NCI-H82 (cell line): ENCODE results near the gene RAB5IF.
"Not testable (repeated sequence)": the region's sequence is repeated elsewhere in the genome, so short reads cannot be mapped to it uniquely, and the experiment has no call there.

Experiments used
- DNase-seq: peaks from one replicate; lab custom pipeline; 2025; lab: John Stamatoyannopoulos, UW

The RAB5IF gene

DNA sequence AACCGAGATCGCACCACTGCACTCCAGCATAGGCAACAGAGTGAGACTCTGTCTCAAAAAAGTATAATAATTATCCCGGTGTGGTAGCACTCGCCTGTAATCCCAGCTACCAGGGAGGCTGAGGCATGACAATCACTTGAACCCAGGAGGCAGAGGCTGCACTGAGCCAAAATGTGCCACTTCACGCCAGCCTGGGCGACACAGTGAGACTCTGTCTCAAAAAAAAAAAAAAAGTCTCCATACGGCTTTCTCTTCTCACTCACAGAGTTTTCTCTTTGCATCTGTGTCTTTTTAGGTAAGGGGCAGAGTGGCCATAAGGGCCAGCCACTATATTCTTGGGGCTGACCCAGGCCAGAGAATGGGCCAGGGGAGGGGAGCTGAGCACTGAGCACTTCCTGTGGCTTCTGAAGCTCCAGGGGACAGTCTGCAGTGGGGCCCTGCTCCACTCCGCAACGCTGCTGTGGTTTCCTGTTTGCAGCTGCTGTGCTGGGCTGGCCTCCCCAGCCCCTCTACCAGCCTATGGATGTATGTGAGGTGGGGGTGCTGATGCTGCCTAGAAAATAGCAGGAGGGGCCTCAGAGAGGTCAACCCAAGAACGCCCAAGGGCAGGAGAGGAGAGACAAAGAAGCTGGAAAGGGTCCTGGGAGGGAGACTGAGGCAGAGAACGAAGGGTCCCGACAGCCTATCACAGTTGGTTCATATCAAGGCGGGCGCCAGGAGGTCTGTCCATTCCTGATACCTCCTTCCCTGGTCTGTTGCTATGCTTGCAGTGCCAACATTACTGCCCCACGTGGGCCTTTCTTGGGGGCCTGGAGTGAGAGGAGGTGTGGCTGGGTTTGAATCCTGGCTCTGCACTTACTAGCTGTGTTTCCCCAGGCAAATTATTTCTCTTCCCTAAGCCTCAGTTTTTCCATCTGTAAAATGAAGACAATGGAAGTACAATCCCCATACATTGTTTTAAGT lies 24.4 kb downstream of the RAB5IF start:
- DNase-seq: no peak

DNA sequence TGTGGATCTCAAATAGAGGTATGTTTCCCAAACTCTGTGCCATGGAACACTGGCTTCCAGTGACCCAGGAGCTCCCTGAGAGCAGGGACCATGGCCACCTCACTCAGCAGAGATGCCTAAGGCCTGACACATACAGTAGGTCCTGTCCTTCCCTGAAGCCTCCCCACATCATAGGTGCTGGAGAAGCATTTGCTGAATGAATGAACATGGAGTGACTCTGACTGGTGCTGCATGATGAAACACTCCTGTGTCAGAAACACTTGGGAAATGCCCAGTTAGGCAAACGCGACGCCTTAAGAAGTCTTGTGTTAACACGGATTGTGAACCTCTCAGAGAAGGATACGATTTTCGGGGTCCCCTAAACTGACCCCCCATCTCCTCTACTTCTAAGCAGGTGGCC lies 26.1 kb downstream of the RAB5IF start:
- DNase-seq: no peak

DNA sequence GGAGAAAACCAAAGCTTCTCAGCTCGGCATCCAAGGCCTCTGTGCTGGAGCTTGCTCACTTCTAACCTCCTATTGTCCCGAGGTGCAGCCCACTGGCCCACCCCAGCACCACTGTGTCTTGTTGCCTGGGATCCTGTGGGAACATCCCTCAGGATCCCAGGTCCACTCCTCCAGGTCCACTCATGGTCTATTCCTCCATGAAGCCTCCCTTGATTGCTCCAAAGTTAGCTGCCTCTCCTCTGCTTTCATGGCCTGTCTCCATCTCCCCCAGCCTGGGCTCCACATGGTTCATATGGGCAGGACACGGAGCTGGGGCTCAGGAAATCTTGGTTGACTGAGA lies 26.5 kb downstream of the RAB5IF start:
- no peak for DNase-seq

DNA sequence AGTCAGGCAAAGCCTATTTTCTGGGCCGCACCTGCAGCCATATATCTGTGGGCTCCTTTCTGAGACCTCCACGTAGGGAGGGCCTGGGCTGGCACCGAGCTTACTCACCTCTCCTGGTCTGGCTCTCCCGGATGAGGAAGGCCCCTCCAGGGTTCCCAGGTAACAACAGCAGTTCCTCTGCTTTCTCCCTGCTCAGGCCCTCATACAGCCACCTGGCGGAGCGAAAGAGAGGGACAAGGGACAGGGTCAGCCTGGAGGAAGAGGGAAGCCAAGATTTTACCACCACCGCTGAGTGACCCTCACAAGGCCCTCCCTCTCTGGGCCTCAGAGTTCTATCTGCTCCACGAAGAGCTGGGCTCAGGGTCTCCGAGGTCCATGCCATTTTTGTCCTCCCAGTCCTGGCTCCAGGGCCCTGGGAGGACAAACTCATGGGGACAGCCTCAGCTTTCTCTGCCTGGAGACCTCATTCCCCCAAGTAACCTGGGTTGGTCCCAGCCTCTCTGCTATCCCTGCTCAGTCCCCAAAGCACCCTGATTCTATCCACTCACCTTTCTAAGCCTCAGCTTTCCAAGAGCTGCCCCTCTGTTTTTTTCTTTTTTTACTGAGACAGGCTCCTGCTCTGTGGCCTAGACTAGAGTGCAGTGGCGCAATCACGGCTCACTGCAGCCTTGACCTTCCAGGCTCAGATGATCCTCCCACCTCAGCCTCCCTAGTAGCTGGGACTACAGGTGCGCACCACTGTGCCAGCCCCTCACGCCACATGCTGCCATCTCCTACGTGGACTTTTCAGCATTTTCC lies 27.1 kb downstream of the RAB5IF start:
- DNase-seq: no peak

DNA sequence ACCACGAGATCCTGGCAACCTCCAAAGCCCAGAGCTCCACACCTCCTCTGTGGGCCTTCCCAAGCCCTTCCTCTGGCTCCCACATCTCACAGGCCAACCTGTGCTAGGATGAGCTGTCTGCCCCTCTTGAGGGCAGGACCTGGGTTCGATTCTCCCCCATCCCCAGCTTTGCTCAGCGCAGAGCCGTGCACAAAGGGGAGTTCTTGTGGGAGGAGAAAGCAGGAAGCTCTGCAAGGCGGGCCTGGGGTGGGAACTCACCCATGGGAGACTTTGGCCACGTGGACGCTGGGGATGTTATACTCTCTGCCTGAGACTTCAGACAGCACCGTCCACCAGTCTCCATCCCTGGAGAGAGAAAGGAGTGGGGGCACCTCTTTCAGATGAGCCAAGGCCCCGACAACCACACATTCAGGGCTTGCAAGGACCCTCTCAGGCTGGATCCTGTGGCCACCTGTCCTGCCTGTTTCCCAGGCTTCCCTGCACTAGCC lies 27.8 kb downstream of the RAB5IF start:
- no peak for DNase-seq

DNA sequence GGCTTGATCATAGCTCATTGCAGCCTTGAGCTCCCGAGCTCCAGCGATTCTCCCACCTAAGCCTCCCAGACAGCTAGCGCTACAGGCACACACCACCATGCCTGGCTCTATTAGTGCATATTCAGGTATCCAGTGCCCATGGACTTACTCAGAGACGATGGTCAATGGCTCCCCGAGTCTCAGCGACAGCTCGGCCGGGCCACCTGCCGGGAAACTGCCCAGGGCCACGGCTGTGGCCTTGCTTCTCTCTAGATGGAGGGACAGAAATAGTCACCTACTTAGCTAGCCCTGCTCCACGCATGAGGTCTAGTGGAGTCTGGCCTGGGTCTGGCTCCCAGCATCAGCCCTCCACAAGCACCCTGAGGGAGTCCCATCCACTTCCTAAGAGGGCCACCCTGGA lies 28.8 kb downstream of the RAB5IF start:
- DNase-seq: no peak

DNA sequence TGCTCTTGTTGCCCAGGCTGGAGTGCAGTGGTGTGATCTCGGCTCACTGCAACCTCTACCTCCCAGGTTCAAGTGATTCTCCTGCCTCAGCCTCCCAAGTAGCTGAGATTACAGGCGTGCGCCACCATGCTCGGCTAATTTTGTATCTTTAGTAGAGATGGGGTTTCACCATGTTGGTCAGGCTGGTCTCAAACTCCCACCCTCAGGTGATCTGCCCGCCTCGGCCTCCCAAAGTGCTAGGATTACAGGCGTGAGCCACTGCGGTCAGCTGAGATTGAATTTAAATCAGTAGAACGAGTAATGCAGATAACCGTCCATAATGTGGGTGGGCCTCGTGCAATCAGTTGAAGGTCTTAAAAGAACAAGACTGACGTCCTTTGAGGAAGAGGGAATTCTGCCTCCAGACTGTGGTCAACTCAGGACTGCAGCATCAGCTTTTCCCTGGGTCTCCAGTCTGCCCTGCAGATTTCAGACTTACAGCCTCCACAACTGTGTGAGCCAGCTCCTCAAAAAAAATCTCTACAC lies 33.4 kb downstream of the RAB5IF start:
- not testable (repeated sequence) for DNase-seq

DNA sequence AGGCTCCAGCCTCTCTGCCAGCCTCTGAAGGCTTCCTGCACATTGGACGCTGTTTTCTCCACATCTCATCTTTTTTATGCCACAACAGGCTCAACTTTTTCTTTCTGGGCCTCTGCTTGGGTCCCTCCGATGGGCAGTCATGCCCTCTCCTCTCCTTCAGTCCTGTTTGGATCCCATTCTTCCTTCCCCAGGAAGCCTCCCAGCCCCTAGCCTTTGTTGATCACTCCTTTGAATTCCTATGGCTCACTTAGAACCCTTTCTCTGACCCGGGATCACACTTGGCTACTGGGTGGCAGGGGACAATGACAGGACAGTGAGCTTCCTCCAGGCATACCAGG lies 35.9 kb downstream of the RAB5IF start:
- DNase-seq: no peak

DNA sequence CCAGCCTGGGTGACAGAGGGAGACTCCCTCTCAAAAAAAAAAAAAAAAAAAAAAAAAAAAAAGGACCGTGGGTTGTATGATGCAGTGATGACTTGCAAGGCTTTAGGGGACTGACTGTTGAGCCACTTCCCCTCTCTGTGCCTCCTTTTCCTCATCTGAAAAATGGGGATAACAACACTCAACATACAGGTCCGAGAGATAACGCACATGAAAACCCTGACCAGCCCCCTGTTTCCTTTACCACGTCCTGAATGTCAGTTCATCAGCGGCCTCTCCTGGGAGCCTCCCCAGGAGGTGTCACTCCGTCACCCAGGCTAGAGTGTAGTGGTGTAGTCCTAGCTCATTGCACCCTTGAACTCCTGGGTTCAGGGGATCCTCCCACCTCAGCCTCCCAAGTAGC lies 36.6 kb downstream of the RAB5IF start:
- no peak for DNase-seq

DNA sequence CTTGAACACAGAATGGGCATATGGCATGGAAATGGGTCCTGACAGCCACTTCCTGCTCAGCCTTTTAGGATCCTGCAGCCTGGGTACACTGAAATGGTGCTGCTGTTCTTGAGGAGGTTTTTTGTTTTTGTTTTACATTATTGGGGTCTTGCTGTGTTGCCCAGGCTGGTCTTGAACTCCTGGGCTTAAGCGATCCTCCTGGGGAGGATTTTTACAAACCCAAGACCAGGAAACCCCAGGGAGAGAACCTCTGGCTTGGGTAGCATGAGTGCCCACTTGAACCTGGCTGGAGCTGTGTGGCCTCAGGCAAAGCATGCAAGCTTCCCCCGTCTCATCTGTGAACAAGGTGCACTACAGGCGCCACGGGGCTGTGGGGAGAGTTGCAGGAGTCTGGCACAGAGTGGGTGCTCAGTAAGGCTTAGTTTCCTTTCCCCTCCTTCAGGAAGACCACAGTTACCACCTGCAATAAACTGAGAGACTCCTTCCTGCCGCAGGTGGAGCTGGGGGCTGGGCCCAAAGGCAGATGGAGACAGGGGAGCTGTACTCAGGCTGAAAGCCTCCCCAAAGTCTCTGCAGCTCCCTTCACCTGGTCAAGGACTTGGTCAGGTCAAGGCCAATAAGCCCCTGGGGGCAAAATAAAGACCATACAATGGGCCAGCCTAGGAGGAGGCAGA lies 38.6 kb downstream of the RAB5IF start:
- no peak for DNase-seq

DNA sequence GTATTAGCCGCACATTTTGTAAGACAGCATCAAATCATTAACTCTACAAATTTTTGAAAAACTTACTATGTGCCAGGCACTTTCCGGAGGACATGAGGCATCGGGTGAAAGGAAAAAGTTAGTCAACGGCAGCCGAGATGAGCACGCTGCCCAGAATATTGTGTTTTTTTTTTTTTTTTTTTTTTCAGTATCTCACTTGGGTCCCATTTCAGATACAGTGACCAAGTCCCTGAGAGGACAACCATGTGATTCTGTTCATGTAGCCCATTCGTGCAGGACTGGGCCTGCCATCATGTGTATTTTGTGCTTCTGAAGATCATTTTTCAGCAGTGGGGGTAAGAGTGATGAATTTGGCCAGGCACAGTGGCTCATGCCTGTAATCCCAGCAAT lies 39.1 kb downstream of the RAB5IF start:
- no peak for DNase-seq

DNA sequence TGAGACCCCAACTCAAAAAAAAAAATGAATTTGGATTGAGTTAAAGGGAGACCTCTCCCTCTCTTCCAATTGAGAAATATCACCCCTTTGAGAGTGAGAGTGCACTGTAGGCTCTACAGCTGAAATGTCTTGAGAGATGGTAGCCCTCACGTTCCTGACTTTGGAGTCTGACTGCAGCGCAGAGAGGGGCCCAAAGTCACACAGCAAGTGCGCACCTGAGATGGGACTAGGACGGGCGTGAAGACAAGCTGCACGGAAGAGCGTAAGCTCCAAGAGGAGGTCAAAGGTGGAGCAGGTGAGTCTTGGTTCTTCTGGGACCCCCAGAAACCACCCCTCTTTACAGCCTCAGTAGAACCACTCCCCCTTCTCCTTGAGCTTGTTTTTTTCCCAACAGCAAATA lies 39.8 kb downstream of the RAB5IF start:
- no peak for DNase-seq

DNA sequence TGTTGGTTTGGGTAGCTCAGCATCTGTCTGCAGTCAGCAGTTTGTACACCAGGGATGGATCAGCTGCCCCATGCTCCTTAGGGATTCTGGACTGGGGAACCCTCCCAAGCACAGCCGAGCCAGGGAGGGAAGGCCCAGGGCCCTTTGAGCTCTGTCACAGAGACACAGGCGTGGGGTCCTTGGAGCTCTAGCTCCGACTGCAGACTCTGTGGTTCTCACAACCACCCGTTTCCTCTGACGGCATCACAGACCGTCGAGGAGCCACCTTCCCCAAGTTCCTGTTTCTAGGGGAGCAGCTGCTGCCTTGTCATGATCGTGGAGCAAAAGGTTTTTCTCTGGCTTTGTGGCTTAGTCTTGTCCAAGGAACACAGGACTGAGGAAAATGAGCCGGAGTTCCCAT lies 40.4 kb downstream of the RAB5IF start, which contains the start of gene SLA2:
SLA2 (minus strand) TSS at position 199 of the 400 bp plus-strand sequence. CDS start 4,861 bp downstream, outside the sequence.
- no peak for DNase-seq

DNA sequence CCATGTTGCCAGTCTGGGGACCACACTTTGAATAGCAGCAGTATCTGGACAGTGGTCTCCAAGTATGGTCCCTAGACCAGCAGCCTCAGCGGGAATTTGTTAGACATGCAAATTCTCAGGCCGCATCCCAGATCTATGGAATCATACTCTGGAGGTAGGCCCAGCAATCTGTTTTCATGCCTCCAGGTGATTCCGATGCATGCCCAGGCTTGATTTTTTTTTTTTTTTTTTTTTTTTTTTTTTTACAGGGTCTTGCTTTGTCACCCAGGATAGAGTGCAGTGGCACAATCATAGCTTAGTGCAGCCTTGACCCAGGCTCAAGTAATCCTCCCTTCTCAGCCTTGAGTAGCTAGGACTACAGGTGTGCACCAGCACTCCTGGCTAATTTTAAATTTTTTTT lies 41.1 kb downstream of the RAB5IF start:
- DNase-seq: no peak

DNA sequence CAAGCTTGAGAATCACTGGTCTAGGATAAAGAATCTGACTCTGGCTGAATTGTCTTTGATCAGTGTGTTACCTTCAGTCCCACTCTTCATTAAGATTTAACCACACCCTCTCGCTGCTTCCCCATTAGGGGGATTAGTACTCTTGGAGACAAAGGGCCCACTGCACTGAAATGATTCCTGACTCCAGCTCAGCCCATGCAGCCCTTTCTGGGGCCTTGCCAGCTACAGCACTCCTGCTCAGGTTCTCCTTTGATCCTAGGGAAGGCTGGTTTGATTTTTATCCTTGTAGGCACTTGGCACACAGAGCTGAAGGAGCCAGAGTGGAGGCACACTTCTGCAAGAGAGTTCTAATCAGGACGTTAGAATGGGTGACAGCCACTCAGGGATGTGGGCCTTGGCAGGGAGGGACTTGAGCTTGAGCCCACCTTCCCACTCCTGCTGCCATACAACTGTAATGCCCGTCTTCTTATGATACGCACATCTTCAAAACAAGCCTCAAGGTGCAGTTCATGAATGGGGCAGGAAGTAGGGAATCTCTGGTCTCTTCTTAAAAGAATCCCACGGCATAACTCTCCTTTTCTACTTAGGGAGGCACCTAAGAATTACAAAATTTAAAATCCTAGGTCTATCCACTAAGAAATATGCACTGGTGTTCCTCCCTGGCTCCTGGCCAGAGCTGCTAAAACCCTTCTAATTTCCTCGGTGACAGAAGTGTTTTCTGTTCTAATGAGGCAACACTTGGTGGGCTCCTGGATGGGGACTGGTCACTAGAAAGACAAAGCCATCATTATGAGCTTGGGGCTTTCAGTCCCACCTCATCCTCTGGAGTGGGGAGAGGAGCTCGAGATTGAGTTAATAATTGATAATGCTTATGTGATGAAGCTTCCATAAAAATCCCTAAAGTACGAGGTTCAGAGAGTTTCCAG lies 41.9 kb downstream of the RAB5IF start:
- DNase-seq: peak; percentile 81

DNA sequence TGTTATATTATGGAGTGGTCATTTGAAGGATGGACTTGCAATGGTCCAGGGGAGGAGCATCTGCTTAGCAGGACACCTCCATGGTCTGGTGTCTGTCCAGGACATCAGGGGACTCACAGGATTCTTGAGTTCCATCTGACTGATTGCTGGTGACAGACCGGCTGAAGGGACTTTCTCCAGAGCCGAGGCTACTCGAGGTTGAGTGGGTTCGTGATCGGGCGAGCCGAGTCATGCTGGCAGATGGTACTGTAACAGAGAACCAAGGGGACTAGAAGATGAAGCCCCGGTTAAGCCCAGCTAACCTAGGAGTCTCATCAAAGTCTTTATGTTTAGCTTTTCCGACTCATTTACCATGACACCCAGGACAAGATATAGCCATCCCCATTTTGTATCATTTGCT lies 47.9 kb downstream of the RAB5IF start:
- DNase-seq: no peak

DNA sequence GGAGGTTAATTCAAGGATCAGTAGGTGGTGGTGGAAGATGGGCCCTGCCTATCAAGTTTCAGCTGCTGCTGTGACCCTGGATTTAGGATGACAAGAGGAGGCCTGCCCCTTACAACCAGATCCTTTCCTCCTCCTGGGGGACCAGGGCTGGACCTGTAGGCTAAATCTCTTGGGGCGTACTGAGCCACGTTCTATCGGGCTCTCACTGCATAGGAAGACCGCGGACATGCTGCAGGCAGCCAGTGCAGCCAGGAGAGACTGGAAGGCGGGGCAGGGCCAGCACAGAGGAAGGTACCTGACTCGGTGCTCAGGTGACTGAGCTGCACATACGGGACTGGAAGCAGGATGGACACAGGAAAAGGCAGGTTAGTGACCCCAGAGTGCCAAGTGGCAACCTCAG lies 48.9 kb downstream of the RAB5IF start:
- DNase-seq: no peak

DNA sequence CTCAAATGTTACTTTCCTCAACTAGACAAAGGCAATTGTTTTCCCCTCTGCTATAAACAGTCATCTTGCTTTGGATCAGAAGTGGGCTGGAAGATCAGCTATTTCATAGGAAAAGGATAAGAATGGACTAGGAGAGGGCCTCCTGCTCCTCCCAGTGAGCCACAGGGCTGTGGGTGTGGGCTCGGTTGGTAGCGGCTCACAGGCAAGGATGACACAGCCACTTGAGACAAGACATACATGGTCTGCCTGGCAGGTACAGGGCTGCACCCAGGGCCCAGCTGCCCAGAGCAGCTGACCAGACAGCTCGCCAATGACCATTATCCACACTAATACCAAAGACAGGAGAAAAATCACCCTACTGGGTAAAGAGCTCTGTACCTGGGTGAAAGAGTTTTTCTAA lies 49.4 kb downstream of the RAB5IF start:
- DNase-seq: no peak

DNA sequence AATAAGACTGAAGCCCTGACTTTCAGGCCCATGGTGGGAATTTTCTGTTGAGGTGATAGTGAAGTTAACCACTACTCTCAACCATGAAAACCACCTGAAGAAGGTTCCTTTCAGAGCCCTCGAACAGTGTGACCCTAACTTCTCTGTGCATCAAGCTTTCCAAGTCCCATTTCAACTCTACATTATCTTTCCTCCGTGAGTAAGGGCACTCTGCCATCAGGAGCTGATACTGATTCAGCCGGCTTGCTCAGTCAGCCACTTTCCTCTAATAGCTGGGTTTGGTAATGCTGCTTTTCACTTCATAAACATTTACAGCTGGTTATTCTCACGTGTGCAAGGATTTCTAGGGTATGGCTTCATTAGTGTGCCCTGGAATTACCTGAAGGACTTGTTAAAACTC lies 51.2 kb downstream of the RAB5IF start:
- no peak for DNase-seq

DNA sequence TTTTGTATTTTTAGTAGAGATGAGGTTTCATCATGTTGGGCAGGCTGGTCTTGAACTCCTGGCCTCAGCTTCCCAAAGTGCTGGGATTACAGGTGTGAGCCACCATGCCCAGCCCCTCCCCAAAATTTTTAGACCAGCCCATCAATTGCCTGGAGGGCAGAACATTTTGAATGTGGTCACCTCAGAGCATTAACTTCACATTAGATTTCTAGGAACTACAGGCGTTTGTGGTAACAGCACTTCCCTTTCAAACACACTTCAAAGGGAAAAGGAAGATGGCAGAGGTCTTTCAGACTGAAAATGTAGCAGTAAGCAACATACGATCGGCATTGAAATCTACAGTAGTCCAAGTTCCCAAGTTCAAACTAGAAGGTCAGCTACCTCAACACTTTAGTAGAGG lies 52.7 kb downstream of the RAB5IF start:
- DNase-seq: no peak
